ENCODE results near the gene AVL9. TPM values are rescaled to one million over a fixed set of nuclear protein-coding genes. Genes with fewer than 3 reads are reported as not detected.
"Not testable (repeated sequence)": the region's sequence is repeated elsewhere in the genome, so short reads cannot be mapped to it uniquely, and the experiment has no call there.

The AVL9 gene
- total and polyA plus RNA-seq, 2 donors (not counting 1 experiment from before 2014, with no cell fraction given): 16.7 to 52.4 TPM

- H3K4me2 ChIP-seq (ENCODE audit: extremely low read depth, insufficient read depth, low read length): no peak overlapping the region
- TF ChIP-seq EZH2 (IDR thresholded peaks at IDR 0.05; ENCODE audit: low read length, missing control alignments) (no peak), CTCF (conservative IDR thresholded peaks at IDR 0.05 in 1 of 2, IDR thresholded peaks at IDR 0.05 in 1 of 2; ENCODE audit: low read depth in 1 of 2, low read length in 2 of 2) (no peak)
- no peak overlapping the region for H2AFZ ChIP-seq (ENCODE audit: low read length)
- no peak for DNase-seq (ENCODE audit: low read depth in 2 of 2)
- no peaks in the 10 kb centered on the region for H3K9me3 ChIP-seq (ENCODE audit: control insufficient read depth, insufficient read depth, low read depth, low read length)
- no peaks in the 10 kb centered on the region for H3K36me3 ChIP-seq (ENCODE audit: control insufficient read depth, insufficient read depth, low read length)
- H4K20me1 ChIP-seq (ENCODE audit: control insufficient read depth, extremely low read depth, insufficient read depth, low read length): no peaks in the 10 kb centered on the region
- no peak overlapping the region for H3K27ac ChIP-seq (ENCODE audit: insufficient read depth, low read length)
- no peaks in the 10 kb centered on the region for H3K79me2 ChIP-seq (ENCODE audit: control insufficient read depth, insufficient read depth, low read length)
- H3K4me3 ChIP-seq (replicated peaks in 1 of 4; ENCODE audit: control extremely low read depth in 1 of 4, insufficient read depth in 1 of 4, low read depth in 3 of 4, low read length in 4 of 4): no peak overlapping the region
- H3K4me1 ChIP-seq (ENCODE audit: control insufficient read depth, extremely low read depth, insufficient read depth, low read length): no peaks in the 10 kb centered on the region
- H3K9ac ChIP-seq (ENCODE audit: insufficient read depth, low read length): no peak overlapping the region
- no peaks in the 10 kb centered on the region for H3K27me3 ChIP-seq (ENCODE audit: control insufficient read depth, insufficient read depth, low read length)
These were observed 32.8 kb upstream of the AVL9 start for GRCh38 chr7:32462451-32462850.

GRCh38 chr7:32462977-32463376 lies 32.3 kb upstream of the AVL9 start:
- no peaks in the 10 kb centered on the region for H4K20me1 ChIP-seq (ENCODE audit: control insufficient read depth, extremely low read depth, insufficient read depth, low read length)
- no peak overlapping the region for H3K4me3 ChIP-seq (replicated peaks in 1 of 4; ENCODE audit: control extremely low read depth in 1 of 4, insufficient read depth in 1 of 4, low read depth in 3 of 4, low read length in 4 of 4)
- no peak overlapping the region for H3K4me2 ChIP-seq (ENCODE audit: extremely low read depth, insufficient read depth, low read length)
- no peaks in the 10 kb centered on the region for H3K36me3 ChIP-seq (ENCODE audit: control insufficient read depth, insufficient read depth, low read length)
- no peak for DNase-seq (ENCODE audit: low read depth in 2 of 2)
- no peak overlapping the region for H3K9ac ChIP-seq (ENCODE audit: insufficient read depth, low read length)
- H3K27me3 ChIP-seq (ENCODE audit: control insufficient read depth, insufficient read depth, low read length): no peaks in the 10 kb centered on the region
- H3K4me1 ChIP-seq (ENCODE audit: control insufficient read depth, extremely low read depth, insufficient read depth, low read length): no peaks in the 10 kb centered on the region
- H3K79me2 ChIP-seq (ENCODE audit: control insufficient read depth, insufficient read depth, low read length): no peaks in the 10 kb centered on the region
- TF ChIP-seq CTCF (conservative IDR thresholded peaks at IDR 0.05 in 1 of 2, IDR thresholded peaks at IDR 0.05 in 1 of 2; ENCODE audit: low read depth in 1 of 2, low read length in 2 of 2) (no peak), EZH2 (IDR thresholded peaks at IDR 0.05; ENCODE audit: low read length, missing control alignments) (no peak)
- H3K9me3 ChIP-seq (ENCODE audit: control insufficient read depth, insufficient read depth, low read depth, low read length): no peaks in the 10 kb centered on the region
- no peak overlapping the region for H2AFZ ChIP-seq (ENCODE audit: low read length)
- H3K27ac ChIP-seq (ENCODE audit: insufficient read depth, low read length): no peak overlapping the region

GRCh38 chr7:32464641-32465416 lies 30.5 kb upstream of the AVL9 start:
- not testable (repeated sequence) for H3K4me1 ChIP-seq (ENCODE audit: control insufficient read depth, extremely low read depth, insufficient read depth, low read length); H3K9ac ChIP-seq (ENCODE audit: insufficient read depth, low read length); H3K36me3 ChIP-seq (ENCODE audit: control insufficient read depth, insufficient read depth, low read length); H3K27me3 ChIP-seq (ENCODE audit: control insufficient read depth, insufficient read depth, low read length); H3K27ac ChIP-seq (ENCODE audit: insufficient read depth, low read length); H4K20me1 ChIP-seq (ENCODE audit: control insufficient read depth, extremely low read depth, insufficient read depth, low read length); DNase-seq (ENCODE audit: low read depth in 2 of 2); H3K9me3 ChIP-seq (ENCODE audit: control insufficient read depth, insufficient read depth, low read depth, low read length); H3K79me2 ChIP-seq (ENCODE audit: control insufficient read depth, insufficient read depth, low read length); H3K4me3 ChIP-seq (replicated peaks in 1 of 4; ENCODE audit: control extremely low read depth in 1 of 4, insufficient read depth in 1 of 4, low read depth in 3 of 4, low read length in 4 of 4); H3K4me2 ChIP-seq (ENCODE audit: extremely low read depth, insufficient read depth, low read length); H2AFZ ChIP-seq (ENCODE audit: low read length)

GRCh38 chr7:32470004-32470403 lies 25.3 kb upstream of the AVL9 start:
- H2AFZ ChIP-seq (ENCODE audit: low read length); H3K9me3 ChIP-seq (ENCODE audit: control insufficient read depth, insufficient read depth, low read depth, low read length); H3K79me2 ChIP-seq (ENCODE audit: control insufficient read depth, insufficient read depth, low read length); H3K4me3 ChIP-seq (replicated peaks in 1 of 4; ENCODE audit: control extremely low read depth in 1 of 4, insufficient read depth in 1 of 4, low read depth in 3 of 4, low read length in 4 of 4); H3K27ac ChIP-seq (ENCODE audit: insufficient read depth, low read length); H3K4me2 ChIP-seq (ENCODE audit: extremely low read depth, insufficient read depth, low read length); H3K4me1 ChIP-seq (ENCODE audit: control insufficient read depth, extremely low read depth, insufficient read depth, low read length); H4K20me1 ChIP-seq (ENCODE audit: control insufficient read depth, extremely low read depth, insufficient read depth, low read length); H3K36me3 ChIP-seq (ENCODE audit: control insufficient read depth, insufficient read depth, low read length); H3K27me3 ChIP-seq (ENCODE audit: control insufficient read depth, insufficient read depth, low read length); DNase-seq (ENCODE audit: low read depth in 2 of 2); H3K9ac ChIP-seq (ENCODE audit: insufficient read depth, low read length): not testable (repeated sequence)

All from fibroblast of lung (primary cell).